ENCODE measurements around the gene ACAD8. TPM values are rescaled to one million over a fixed set of nuclear protein-coding genes. Genes with fewer than 3 reads are reported as not detected.
A peak's percentile ranks its signal among the peaks of the same experiment; 100 is the strongest.

The ACAD8 gene
- total and polyA plus RNA-seq, 2 of the 8 experiments (the other 6 are each of a cell fraction or from before 2014, with no cell fraction given) = 45.8 to 52.7 TPM

DNA sequence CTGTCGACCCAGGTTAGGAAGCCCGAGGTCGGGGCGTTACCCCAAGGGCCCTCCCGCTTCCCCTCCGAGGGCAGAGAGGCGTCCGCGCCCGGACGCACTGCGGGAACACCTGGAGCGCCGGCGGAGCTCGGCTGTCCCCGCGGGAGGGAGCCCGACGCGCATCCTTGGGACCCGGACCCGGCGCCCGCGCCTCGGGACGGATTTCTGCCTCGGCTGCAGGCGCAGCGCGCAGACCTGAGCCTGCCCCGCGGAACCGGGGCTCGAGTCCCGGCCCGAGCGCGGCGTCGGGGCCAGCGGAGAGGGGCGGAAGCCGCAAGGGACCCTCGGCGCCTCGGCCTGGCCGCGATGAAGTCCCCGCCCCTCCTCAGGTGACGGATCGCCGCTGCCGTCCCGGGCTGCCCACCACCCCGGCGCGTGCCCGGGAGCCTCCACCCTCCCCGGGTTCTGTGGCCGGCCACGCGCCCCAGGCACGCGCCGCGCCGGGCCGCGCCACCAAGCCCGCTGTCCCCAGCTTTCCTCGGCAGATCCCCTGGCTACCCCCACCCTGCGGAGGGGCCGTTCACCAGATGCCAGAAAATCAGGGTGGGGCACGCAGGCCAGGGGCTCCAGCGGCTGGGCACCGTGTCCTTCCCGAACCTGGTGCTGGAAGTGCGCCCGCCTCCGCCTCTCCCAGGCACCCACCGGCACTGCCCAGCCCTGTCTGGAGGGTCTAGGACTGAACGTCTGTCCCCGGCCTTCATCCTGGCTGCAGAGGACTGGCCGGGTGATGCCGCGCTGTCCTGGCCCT, 23.2 kb downstream of the ACAD8 start:
- Histone ChIP-seq H2BK5ac (ENCODE audit: low read depth, low read length) (peak overlapping the region; percentile 90; the same call in 1 of the 2 replicates), H2BK15ac (ENCODE audit: low read length) (no peak overlapping the region; the same call in 1 of the 2 replicates), H3K4me2 (ENCODE audit: insufficient read depth in 1 of 2, low read depth in 2 of 2, low read length in 2 of 2) (peak overlapping the region; percentile 92 to 95), H3K79me2 (ENCODE audit: control insufficient read depth in 1 of 2, insufficient read depth in 2 of 2, low read length in 2 of 2) (peaks cover 3 to 39% of the 10 kb centered on the region in 2 experiments; a peak in 2 of 4 replicates), H4K8ac (ENCODE audit: extremely low read depth, insufficient read depth, low read length) (no peak overlapping the region; the same call in 1 of the 2 replicates), H3K56ac (replicated peaks; ENCODE audit: insufficient read length, low read depth, low read length) (peak overlapping the region; percentile 66), H2AK5ac (ENCODE audit: low read depth, low read length) (no peak overlapping the region), H2AFZ (ENCODE audit: low read length) (peak overlapping the region; percentile 52; the same call in 1 of the 2 replicates), H3K36me3 (ENCODE audit: control insufficient read depth in 2 of 4, insufficient read depth in 4 of 4, low read length in 3 of 4) (peaks cover 0 to 5% (median 1%) of the 10 kb centered on the region in 4 experiments; a peak in 2 of 8 replicates), H3K9ac (replicated peaks in 1 of 4; ENCODE audit: extremely low read depth in 1 of 4, low read depth in 3 of 4, low read length in 3 of 4) (peak overlapping the region in 2 of 4 experiments; percentile 42 to 63; a peak in 4 of 7 replicates), H3K4ac (replicated peaks; ENCODE audit: insufficient read length, low read depth, low read length) (no peak overlapping the region), H3K4me1 (replicated peaks in 1 of 4; ENCODE audit: control insufficient read depth in 3 of 4, insufficient read depth in 4 of 4, low read length in 3 of 4) (peaks cover 8 to 14% (median 9%) of the 10 kb centered on the region in 4 experiments), H3K18ac (ENCODE audit: extremely low read depth, low read length) (peak overlapping the region; percentile 88), H3K27me3 (replicated peaks in 1 of 4; ENCODE audit: control insufficient read depth in 3 of 4, extremely low read depth in 1 of 4, insufficient read depth in 3 of 4, low read length in 3 of 4) (peaks cover 0 to 7% (median 0%) of the 10 kb centered on the region in 4 experiments; a peak in 3 of 7 replicates), H3K27ac (ENCODE audit: low read depth, low read length) (no peak overlapping the region), H2BK120ac (replicated peaks; ENCODE audit: low read depth, low read length) (no peak overlapping the region), H2BK20ac (ENCODE audit: low read length) (no peak overlapping the region), H3K4me3 (ENCODE audit: extremely low read depth in 1 of 4, insufficient read depth in 2 of 4, low read depth in 3 of 4, low read length in 4 of 4) (peak overlapping the region; percentile 88 to 92 (median 90)), H3K23me2 (ENCODE audit: low read depth, low read length) (peaks cover 18% of the 10 kb centered on the region), H3K79me1 (ENCODE audit: low read depth, low read length) (no peaks in the 10 kb centered on the region), H3K23ac (ENCODE audit: insufficient read length) (no peak overlapping the region), H4K20me1 (replicated peaks in 1 of 2; ENCODE audit: control insufficient read depth in 1 of 2, insufficient read depth in 2 of 2, low read length in 2 of 2) (no peaks in the 10 kb centered on the region), H3K9me3 (ENCODE audit: insufficient read depth in 2 of 2, low read depth in 1 of 2, low read length in 1 of 2) (no peaks in the 10 kb centered on the region), H3K14ac (ENCODE audit: insufficient read length) (no peak overlapping the region), H4K5ac (ENCODE audit: insufficient read length, low read depth, low read length) (peak overlapping the region; percentile 27), H2BK12ac (ENCODE audit: low read depth, low read length) (peak overlapping the region; percentile 84; the same call in 1 of the 2 replicates), H4K91ac (replicated peaks; ENCODE audit: insufficient read length, low read length) (peak overlapping the region; percentile 76)
- CTCF ChIA-PET (ENCODE audit: partially characterized antibody) = interaction anchor here (0.6 to 12.0 kb wide), 13 partner anchors 10 to 216 kb away, joined by 3 to 114 read pairs (median 5); no protein-coding TSS in a partner anchor
- FAIRE-seq (no peak), DNase-seq (ENCODE audit: low read depth in 1 of 2, low spot score in 2 of 2) (peak in 1 of 2 experiments; percentile 78)
- 2% methylated on average over 61 of the region's 88 CpGs; no CpG with 5 or more reads in 1 of the 2 experiments for WGBS, 2 experiments (ENCODE audit: extremely low coverage in 1 of 2, insufficient coverage in 1 of 2, insufficient read length in 1 of 2, insufficient replicate concordance in 2 of 2, low coverage in 1 of 2, low lambda C conversion rate in 2 of 2, missing lambda C conversion rate in 1 of 2)
- POLR2A ChIA-PET (ENCODE audit: partially characterized antibody) = interaction anchor here (1.0 to 7.7 kb wide), 9 partner anchors 11 to 330 kb away, joined by 3 to 76 read pairs (median 4); partner anchors contain the start of genes ACAD8, NCAPD3, THYN1 and VPS26B
- no peak for TF ChIP-seq FOSL1 (IDR thresholded peaks at IDR 0.05; ENCODE audit: insufficient read depth, low read depth, low read length)
- TF ChIP-seq BRCA1 (IDR thresholded peaks at IDR 0.05; ENCODE audit: low read depth, low read length) = no peak
- TF ChIP-seq POLR2AphosphoS5 (IDR thresholded peaks at IDR 0.05; ENCODE audit: low read depth, low read length) = no peak
- TF ChIP-seq GABPA (IDR thresholded peaks at IDR 0.05; ENCODE audit: borderline replicate concordance, insufficient read depth, low read length) = peak; percentile 40
- TF ChIP-seq MAFK (IDR thresholded peaks at IDR 0.05; ENCODE audit: low read depth, low read length) = no peak
- peak; percentile 94; the same call in 1 of the 2 replicates for TF ChIP-seq RBBP5 (IDR thresholded peaks at IDR 0.05; ENCODE audit: borderline replicate concordance, low read depth, low read length)
- no peak for TF ChIP-seq SP4 (IDR thresholded peaks at IDR 0.05; ENCODE audit: low read length)
- TF ChIP-seq EZH2 (IDR thresholded peaks at IDR 0.05; ENCODE audit: low read depth, low read length, severe bottlenecking) = no peak
- TF ChIP-seq, protein P1, sequence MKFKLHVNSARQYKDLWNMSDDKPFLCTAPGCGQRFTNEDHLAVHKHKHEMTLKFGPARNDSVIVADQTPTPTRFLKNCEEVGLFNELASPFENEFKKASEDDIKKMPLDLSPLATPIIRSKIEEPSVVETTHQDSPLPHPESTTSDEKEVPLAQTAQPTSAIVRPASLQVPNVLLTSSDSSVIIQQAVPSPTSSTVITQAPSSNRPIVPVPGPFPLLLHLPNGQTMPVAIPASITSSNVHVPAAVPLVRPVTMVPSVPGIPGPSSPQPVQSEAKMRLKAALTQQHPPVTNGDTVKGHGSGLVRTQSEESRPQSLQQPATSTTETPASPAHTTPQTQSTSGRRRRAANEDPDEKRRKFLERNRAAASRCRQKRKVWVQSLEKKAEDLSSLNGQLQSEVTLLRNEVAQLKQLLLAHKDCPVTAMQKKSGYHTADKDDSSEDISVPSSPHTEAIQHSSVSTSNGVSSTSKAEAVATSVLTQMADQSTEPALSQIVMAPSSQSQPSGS (IDR thresholded peaks at IDR 0.05; ENCODE audit: low read length) = no peak

All from H1 (cell line).